Loucy (cell line): Measurements from ENCODE around the gene TRAPPC14.

Experiments
- EZH2phosphoT487 ChIP-seq: fragments of 200-600 bp; IDR thresholded peaks from 2 replicates; pipeline ENCODE4 v1.6.1; 2018; ENCODE audit warnings: antibody characterized with exemption, mild to moderate bottlenecking, moderate library complexity, borderline replicate concordance
- TF ChIP-seq, protein P1 (sequence below): fragments of 200-600 bp; sonication (generic); conservative IDR thresholded peaks from 2 replicates; pipeline ENCODE4 v1.5.1; 2014; ENCODE audit warnings: mild to moderate bottlenecking, antibody characterized with exemption, low read length

DNA sequence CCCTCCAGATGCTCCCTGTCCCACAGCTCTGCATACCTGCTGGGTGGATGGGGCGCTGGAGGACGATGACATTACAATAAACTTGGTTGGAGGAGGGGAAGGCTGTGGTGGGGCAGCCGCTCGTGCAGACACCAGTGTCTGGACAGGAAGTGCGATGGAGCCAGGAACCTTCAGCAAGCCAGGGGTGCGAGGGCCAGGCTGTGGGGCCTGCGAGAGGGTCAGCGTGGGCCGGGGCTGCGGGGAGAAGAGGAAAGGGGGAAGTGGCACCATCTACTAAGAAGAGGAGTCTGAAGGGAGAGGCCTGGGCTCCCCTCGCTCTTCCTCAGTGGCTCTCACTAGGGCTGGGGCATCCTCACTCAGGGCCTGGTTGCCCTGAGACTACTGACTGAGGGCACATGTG, 50.6 kb downstream of the TRAPPC14 start:
- TF ChIP-seq, protein P1, sequence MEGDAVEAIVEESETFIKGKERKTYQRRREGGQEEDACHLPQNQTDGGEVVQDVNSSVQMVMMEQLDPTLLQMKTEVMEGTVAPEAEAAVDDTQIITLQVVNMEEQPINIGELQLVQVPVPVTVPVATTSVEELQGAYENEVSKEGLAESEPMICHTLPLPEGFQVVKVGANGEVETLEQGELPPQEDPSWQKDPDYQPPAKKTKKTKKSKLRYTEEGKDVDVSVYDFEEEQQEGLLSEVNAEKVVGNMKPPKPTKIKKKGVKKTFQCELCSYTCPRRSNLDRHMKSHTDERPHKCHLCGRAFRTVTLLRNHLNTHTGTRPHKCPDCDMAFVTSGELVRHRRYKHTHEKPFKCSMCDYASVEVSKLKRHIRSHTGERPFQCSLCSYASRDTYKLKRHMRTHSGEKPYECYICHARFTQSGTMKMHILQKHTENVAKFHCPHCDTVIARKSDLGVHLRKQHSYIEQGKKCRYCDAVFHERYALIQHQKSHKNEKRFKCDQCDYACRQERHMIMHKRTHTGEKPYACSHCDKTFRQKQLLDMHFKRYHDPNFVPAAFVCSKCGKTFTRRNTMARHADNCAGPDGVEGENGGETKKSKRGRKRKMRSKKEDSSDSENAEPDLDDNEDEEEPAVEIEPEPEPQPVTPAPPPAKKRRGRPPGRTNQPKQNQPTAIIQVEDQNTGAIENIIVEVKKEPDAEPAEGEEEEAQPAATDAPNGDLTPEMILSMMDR, result no peak
- TF ChIP-seq EZH2phosphoT487, result no peak
